IMR-90 (cell line): ENCODE measurements around the gene ARL10. TPM values are rescaled to one million over a fixed set of nuclear protein-coding genes. Genes with fewer than 3 reads are reported as not detected.
A peak's percentile ranks its signal among the peaks of the same experiment; 100 is the strongest.

Experiments
- ATAC-seq: fragments of 200-7000 bp; cut with Tn5 transposase; 2 replicates; pipeline ENCODE4 v1.9.1; 2020; ENCODE audit warnings: low read depth, mild to moderate bottlenecking, moderate library complexity
- BruUV-seq: library from RNA; stranded (reverse); fragments of 400-500 nt; replicated peaks from 2 replicates; lab custom pipeline; 2021; lab: Mats Ljungman, UMichigan
- CTCF ChIA-PET: fragments of 300-600 bp; formaldehyde crosslinking; extraction: SDS; loops from one replicate; lab custom pipeline; 2021; ENCODE audit warnings: antibody characterized with exemption; lab: Yijun Ruan, JAX
- POLR2A ChIA-PET: fragments of 300-600 bp; sonication (Branson Sonifier 250); formaldehyde crosslinking; loops from one replicate; lab custom pipeline; 2022; ENCODE audit warnings: antibody characterized with exemption; ENCODE audit not compliant: unreplicated experiment; lab: Charles Lee
- DNase-seq: peaks from one replicate; pipeline ENCODE4 v3.0.0; 2013
- H2AFZ ChIP-seq: replicated peaks from 2 replicates; pipeline ENCODE3; 2013; ENCODE audit warnings: low read length, mild to moderate bottlenecking; ENCODE audit not compliant: poor library complexity
- H2AK5ac ChIP-seq: 2 replicates; pipeline ENCODE4 v1.6.1; 2013; ENCODE audit warnings: low read depth, low read length, inconsistent platforms
- H2AK9ac ChIP-seq: replicated peaks from 2 replicates; pipeline ENCODE3; 2013; ENCODE audit warnings: mild to moderate bottlenecking, low read depth, low read length, moderate library complexity; ENCODE audit not compliant: poor library complexity
- H2BK120ac ChIP-seq: 2 replicates; pipeline ENCODE4 v1.6.1; 2013; ENCODE audit warnings: low read depth, low read length, inconsistent platforms
- H2BK15ac ChIP-seq: 3 replicates; pipeline ENCODE4 v1.6.1; 2013; ENCODE audit warnings: low read depth, low read length, inconsistent platforms
- H2BK20ac ChIP-seq: 2 replicates; pipeline ENCODE4 v1.6.1; 2013; ENCODE audit warnings: low read depth, mild to moderate bottlenecking, inconsistent platforms, low read length, moderate library complexity
- H2BK5ac ChIP-seq: 2 replicates; pipeline ENCODE4 v1.6.1; 2013; ENCODE audit warnings: mild to moderate bottlenecking, low read depth, low read length, inconsistent platforms; ENCODE audit not compliant: poor library complexity, severe bottlenecking
- H3K14ac ChIP-seq: replicated peaks from 2 replicates; pipeline ENCODE4 v1.6.1; 2013; ENCODE audit warnings: low read depth, low read length, inconsistent platforms
- H3K18ac ChIP-seq: 2 replicates; pipeline ENCODE4 v1.6.1; 2013; ENCODE audit warnings: low read depth, low read length, control low read depth
- H3K23ac ChIP-seq: 2 replicates; pipeline ENCODE4 v1.6.1; 2013; ENCODE audit warnings: low read depth, low read length, inconsistent platforms
- H3K27ac ChIP-seq: 2 replicates; pipeline ENCODE4 v1.5.1; 2013; ENCODE audit warnings: mild to moderate bottlenecking, control low read depth, low read length; ENCODE audit not compliant: insufficient read depth
- H3K27me3 ChIP-seq: 2 replicates; pipeline ENCODE4 v1.6.1; 2013; ENCODE audit warnings: low read length; ENCODE audit not compliant: control insufficient read depth, insufficient read depth
- H3K36me3 ChIP-seq: 2 replicates; pipeline ENCODE4 v1.6.1; 2013; ENCODE audit warnings: low read length, mixed read lengths; ENCODE audit not compliant: control insufficient read depth, insufficient read depth
- H3K4ac ChIP-seq: 2 replicates; pipeline ENCODE4 v1.6.1; 2013; ENCODE audit warnings: low read depth, low read length, inconsistent platforms
- H3K4me1 ChIP-seq: 2 replicates; pipeline ENCODE4 v1.6.1; 2013; ENCODE audit warnings: low read length, mixed read lengths; ENCODE audit not compliant: control insufficient read depth, insufficient read depth
- H3K4me2 ChIP-seq: 2 replicates; pipeline ENCODE4 v1.6.1; 2013; ENCODE audit warnings: low read depth, mild to moderate bottlenecking, control low read depth, low read length, moderate library complexity
- H3K4me3 ChIP-seq: 2 replicates; pipeline ENCODE4 v1.5.1; 2013; ENCODE audit warnings: low read depth, mild to moderate bottlenecking, control low read depth, low read length, moderate library complexity; ENCODE audit not compliant: insufficient read depth
- H3K56ac ChIP-seq: 2 replicates; pipeline ENCODE4 v1.6.1; 2013; ENCODE audit warnings: low read length, inconsistent platforms; ENCODE audit not compliant: insufficient read depth; ENCODE audit errors: extremely low read depth
- H3K79me1 ChIP-seq, 2 experiments: 2 replicates each; pipeline ENCODE4 v1.6.1; 2013; ENCODE audit warnings: low read length in 2 of 2, inconsistent platforms in 1 of 2, low read depth in 1 of 2
- H3K9ac ChIP-seq: 2 replicates; pipeline ENCODE4 v1.6.1; 2013; ENCODE audit warnings: low read depth, low read length, control low read depth
- H3K9me1 ChIP-seq: 2 replicates; pipeline ENCODE4 v1.6.1; 2013; ENCODE audit warnings: low read length, inconsistent platforms; ENCODE audit not compliant: insufficient read depth
- H3K9me3 ChIP-seq: 2 replicates; pipeline ENCODE4 v1.6.1; 2013; ENCODE audit warnings: low read length; ENCODE audit not compliant: control insufficient read depth, insufficient read depth
- H4K20me1 ChIP-seq: 2 replicates; pipeline ENCODE4 v1.6.1; 2013; ENCODE audit warnings: low read length, inconsistent platforms; ENCODE audit not compliant: insufficient read depth
- H4K5ac ChIP-seq: 2 replicates; pipeline ENCODE4 v1.6.1; 2013; ENCODE audit warnings: mild to moderate bottlenecking, low read depth, low read length, control low read depth
- H4K8ac ChIP-seq, 2 experiments: 2 replicates each; pipeline ENCODE4 v1.6.1; 2013; ENCODE audit warnings: low read depth in 2 of 2, low read length in 2 of 2, control low read depth in 1 of 2, inconsistent platforms in 1 of 2
- H4K91ac ChIP-seq: 2 replicates; pipeline ENCODE4 v1.6.1; 2013; ENCODE audit warnings: low read depth, low read length, inconsistent platforms; ENCODE audit not compliant: insufficient read depth
- BHLHE40 ChIP-seq: fragments of 150-350 bp; IDR thresholded peaks from 2 replicates; pipeline ENCODE4 v1.6.1; 2016; ENCODE audit warnings: mild to moderate bottlenecking, low read depth, low read length
- CEBPB ChIP-seq: IDR thresholded peaks from 2 replicates; pipeline ENCODE4 v1.6.1; 2012; ENCODE audit warnings: low read depth, low read length, improper control_type of control experiment
- CHD1 ChIP-seq: IDR thresholded peaks from 2 replicates; pipeline ENCODE4 v1.6.1; 2012; ENCODE audit warnings: low read depth, low read length, improper control_type of control experiment
- FOS ChIP-seq: fragments of 150-350 bp; IDR thresholded peaks from 2 replicates; pipeline ENCODE4 v1.6.1; 2016; ENCODE audit warnings: low read depth, low read length
- MAZ ChIP-seq: IDR thresholded peaks from 2 replicates; pipeline ENCODE4 v1.6.1; 2012; ENCODE audit warnings: low read depth, mild to moderate bottlenecking, low read length, improper control_type of control experiment, moderate library complexity, borderline replicate concordance
- MXI1 ChIP-seq: IDR thresholded peaks from 2 replicates; pipeline ENCODE4 v1.6.1; 2012; ENCODE audit warnings: low read depth, mild to moderate bottlenecking, low read length, moderate library complexity, borderline replicate concordance
- NFE2L2 ChIP-seq: fragments of 150-350 bp; IDR thresholded peaks from 2 replicates; pipeline ENCODE4 v1.6.1; 2016; ENCODE audit warnings: low read depth, mild to moderate bottlenecking, low read length
- RCOR1 ChIP-seq: IDR thresholded peaks from 2 replicates; pipeline ENCODE4 v1.6.1; 2012; ENCODE audit warnings: mild to moderate bottlenecking, low read length, improper control_type of control experiment; ENCODE audit not compliant: insufficient replicate concordance
- RFX5 ChIP-seq: IDR thresholded peaks from 2 replicates; pipeline ENCODE4 v1.8.0; 2012; ENCODE audit warnings: low read depth, mild to moderate bottlenecking, low read length, moderate library complexity
- SMC3 ChIP-seq: fragments of 150-350 bp; IDR thresholded peaks from 2 replicates; pipeline ENCODE4 v1.6.1; 2016; ENCODE audit warnings: low read depth, mild to moderate bottlenecking, antibody characterized with exemption, low read length, moderate library complexity
- WGBS, 2 experiments: methylation state at CpG; one replicate each; pipeline versions ENCODE4 v1.1.5 to v1.1.7; 2013; ENCODE audit warnings: missing lambda C conversion rate in 2 of 2; ENCODE audit not compliant: insufficient read length in 1 of 2; ENCODE audit errors: extremely low coverage in 2 of 2; 5-methylcytosine and 5-hydroxymethylcytosine counted together
- dilution Hi-C: fragments of 300-500 bp; cut with HindIII; formaldehyde crosslinking; loops from one replicate; pipeline ENCODE4 v1.14.3; 2018; ENCODE audit warnings: low sequenced_read_pairs; ENCODE audit not compliant: unreplicated experiment
- in situ Hi-C: fragments of 300-500 bp; cut with MboI; formaldehyde crosslinking; loops from 3 replicates; pipeline ENCODE4 v1.14.3; 2019; ENCODE audit warnings: low sequenced_read_pairs, inconsistent platforms, mixed read lengths
- intact Hi-C: fragments of 100-400 bp; cut with micrococcal nuclease; formaldehyde crosslinking; loops from 2 replicates; pipeline ENCODE4 v1.10.0; 2022
- polyA plus RNA-seq, 3 experiments: library from polyadenylated mRNA; depleted of rRNA; stranded (reverse); fragments of >200 nt; gene quantifications; 2 replicates each; pipeline ENCODE4 v1.2.3, GENCODE V29; 2012; ENCODE audit warnings: low replicate concordance in 1 of 3
- total RNA-seq: library from RNA; depleted of rRNA; stranded (reverse); fragments of >200 nt; gene quantifications from 2 replicates; pipeline ENCODE4 v1.2.3, GENCODE V29; 2012
- TF ChIP-seq, protein P1 (sequence below): fragments of 150-350 bp; IDR thresholded peaks from 2 replicates; pipeline ENCODE4 v1.6.1; 2017; ENCODE audit warnings: mild to moderate bottlenecking, antibody characterized with exemption, low read length, low read depth
- TF ChIP-seq, protein P2 (sequence below): conservative IDR thresholded peaks from 2 replicates; pipeline ENCODE4 v1.5.1; 2012; ENCODE audit warnings: mild to moderate bottlenecking, low read depth, low read length, improper control_type of control experiment
- TF ChIP-seq, protein P3 (sequence below): fragments of 150-350 bp; IDR thresholded peaks from 2 replicates; pipeline ENCODE4 v1.6.1; 2016; ENCODE audit warnings: low read depth, mild to moderate bottlenecking, low read length, moderate library complexity, borderline replicate concordance

Gene ARL10
- total and polyA plus RNA-seq, 2 of the 4 experiments (the other 2 are of a cell fraction), result 3.6 to 6.0 TPM

DNA sequence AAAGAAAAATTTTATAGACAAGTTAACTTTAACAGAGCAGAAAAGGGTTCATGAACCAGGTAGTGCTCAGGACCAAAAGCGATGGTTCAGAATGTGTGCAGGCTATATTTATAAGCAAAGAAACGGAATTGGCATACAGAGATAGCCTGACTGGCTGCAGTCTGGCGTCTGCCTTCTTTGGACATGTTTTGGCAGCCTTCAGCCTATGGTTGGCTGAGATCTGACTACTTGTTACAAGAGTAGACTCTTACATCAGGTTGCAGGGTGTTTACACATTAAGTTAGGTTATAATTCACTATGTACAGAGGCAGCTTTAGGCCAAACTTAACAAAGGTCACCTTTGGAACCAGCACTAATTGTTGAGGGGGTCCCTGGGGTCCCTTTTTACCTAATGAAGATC lies 16.1 kb downstream of the ARL10 start:
- H3K27me3 ChIP-seq, result no peaks in the 10 kb centered on the region
- dilution Hi-C loops (no loop called here), intact Hi-C loops (no loop called here), in situ Hi-C loops (no loop called here)
- no peak overlapping the region for H3K23ac ChIP-seq
- no peak overlapping the region for H3K4me3 ChIP-seq
- H3K9me3 ChIP-seq, result no peaks in the 10 kb centered on the region
- POLR2A ChIA-PET, result no interaction called here
- no peak overlapping the region for H2AFZ ChIP-seq
- H3K14ac ChIP-seq, result no peak overlapping the region
- H3K18ac ChIP-seq, result no peak overlapping the region
- H2BK120ac ChIP-seq, result no peak overlapping the region
- WGBS, 2 experiments, result 76% methylated on average over 3 of the region's 3 CpGs; no CpG with 5 or more reads in 1 of the 2 experiments
- no peak overlapping the region for H2BK5ac ChIP-seq
- no peak overlapping the region for H2BK20ac ChIP-seq
- peak; percentile 15 for DNase-seq
- no peak overlapping the region for H3K4me2 ChIP-seq
- no peaks in the 10 kb centered on the region; the same call in 1 of the 2 replicates for H3K9me1 ChIP-seq
- H2BK15ac ChIP-seq, result no peak overlapping the region
- no peaks in the 10 kb centered on the region for H3K4me1 ChIP-seq
- H3K4ac ChIP-seq, result no peak overlapping the region
- peak; percentile 56 for ATAC-seq
- no peaks in the 10 kb centered on the region; the same call in 1 of the 2 replicates for H4K20me1 ChIP-seq
- H3K9ac ChIP-seq, result no peak overlapping the region
- no peak overlapping the region for H4K5ac ChIP-seq
- no peak overlapping the region for H2AK9ac ChIP-seq
- H4K8ac ChIP-seq, result no peak overlapping the region
- TF ChIP-seq RFX5, result no peak
- TF ChIP-seq, protein P1, sequence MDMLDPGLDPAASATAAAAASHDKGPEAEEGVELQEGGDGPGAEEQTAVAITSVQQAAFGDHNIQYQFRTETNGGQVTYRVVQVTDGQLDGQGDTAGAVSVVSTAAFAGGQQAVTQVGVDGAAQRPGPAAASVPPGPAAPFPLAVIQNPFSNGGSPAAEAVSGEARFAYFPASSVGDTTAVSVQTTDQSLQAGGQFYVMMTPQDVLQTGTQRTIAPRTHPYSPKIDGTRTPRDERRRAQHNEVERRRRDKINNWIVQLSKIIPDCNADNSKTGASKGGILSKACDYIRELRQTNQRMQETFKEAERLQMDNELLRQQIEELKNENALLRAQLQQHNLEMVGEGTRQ, result no peak
- TF ChIP-seq, protein P2, sequence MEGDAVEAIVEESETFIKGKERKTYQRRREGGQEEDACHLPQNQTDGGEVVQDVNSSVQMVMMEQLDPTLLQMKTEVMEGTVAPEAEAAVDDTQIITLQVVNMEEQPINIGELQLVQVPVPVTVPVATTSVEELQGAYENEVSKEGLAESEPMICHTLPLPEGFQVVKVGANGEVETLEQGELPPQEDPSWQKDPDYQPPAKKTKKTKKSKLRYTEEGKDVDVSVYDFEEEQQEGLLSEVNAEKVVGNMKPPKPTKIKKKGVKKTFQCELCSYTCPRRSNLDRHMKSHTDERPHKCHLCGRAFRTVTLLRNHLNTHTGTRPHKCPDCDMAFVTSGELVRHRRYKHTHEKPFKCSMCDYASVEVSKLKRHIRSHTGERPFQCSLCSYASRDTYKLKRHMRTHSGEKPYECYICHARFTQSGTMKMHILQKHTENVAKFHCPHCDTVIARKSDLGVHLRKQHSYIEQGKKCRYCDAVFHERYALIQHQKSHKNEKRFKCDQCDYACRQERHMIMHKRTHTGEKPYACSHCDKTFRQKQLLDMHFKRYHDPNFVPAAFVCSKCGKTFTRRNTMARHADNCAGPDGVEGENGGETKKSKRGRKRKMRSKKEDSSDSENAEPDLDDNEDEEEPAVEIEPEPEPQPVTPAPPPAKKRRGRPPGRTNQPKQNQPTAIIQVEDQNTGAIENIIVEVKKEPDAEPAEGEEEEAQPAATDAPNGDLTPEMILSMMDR, result no peak
- TF ChIP-seq MAZ, result no peak
- no peak for TF ChIP-seq CEBPB
- no peak for TF ChIP-seq MXI1
- TF ChIP-seq CHD1, result no peak
- TF ChIP-seq NFE2L2, result no peak
- TF ChIP-seq FOS, result no peak
- no peak for TF ChIP-seq SMC3
- TF ChIP-seq RCOR1, result no peak
- TF ChIP-seq BHLHE40, result no peak
- TF ChIP-seq, protein P3, sequence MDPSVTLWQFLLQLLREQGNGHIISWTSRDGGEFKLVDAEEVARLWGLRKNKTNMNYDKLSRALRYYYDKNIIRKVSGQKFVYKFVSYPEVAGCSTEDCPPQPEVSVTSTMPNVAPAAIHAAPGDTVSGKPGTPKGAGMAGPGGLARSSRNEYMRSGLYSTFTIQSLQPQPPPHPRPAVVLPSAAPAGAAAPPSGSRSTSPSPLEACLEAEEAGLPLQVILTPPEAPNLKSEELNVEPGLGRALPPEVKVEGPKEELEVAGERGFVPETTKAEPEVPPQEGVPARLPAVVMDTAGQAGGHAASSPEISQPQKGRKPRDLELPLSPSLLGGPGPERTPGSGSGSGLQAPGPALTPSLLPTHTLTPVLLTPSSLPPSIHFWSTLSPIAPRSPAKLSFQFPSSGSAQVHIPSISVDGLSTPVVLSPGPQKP, result no peak
- H3K27ac ChIP-seq, result no peak overlapping the region
- CTCF ChIA-PET, result no interaction called here
- peaks cover 5 to 13% of the 10 kb centered on the region in 2 experiments; a peak in 3 of 4 replicates for H3K79me1 ChIP-seq
- no TSS peak for BruUV-seq
- peaks cover 35% of the 10 kb centered on the region for H3K36me3 ChIP-seq
- H4K91ac ChIP-seq, result no peak overlapping the region
- no peak overlapping the region for H2AK5ac ChIP-seq
- H3K56ac ChIP-seq, result no peak overlapping the region
